ENCODE data around the gene SLC46A2. TPM values are rescaled to one million over a fixed set of nuclear protein-coding genes. Genes with fewer than 3 reads are reported as not detected.

The SLC46A2 gene
- total and polyA plus RNA-seq, 2 donors (not counting 1 experiment from before 2014, with no cell fraction given): 0.18 TPM; not detected in 1

GRCh38 chr9:112861638-112862555 is 28.8 kb downstream of the SLC46A2 start:
- peak overlapping the region; percentile 28 for H3K27ac Mint-ChIP-seq
- no peaks in the 10 kb centered on the region for H3K79me2 ChIP-seq (ENCODE audit: control insufficient read depth, insufficient read depth, low read length)
- DNase-seq: no peak

More at GRCh38 chr9:112861638-112862555, 28.8 kb downstream of the SLC46A2 start:
- Histone ChIP-seq H3K36me3 (replicated peaks in 1 of 2; ENCODE audit: control extremely low read depth in 1 of 2, control insufficient read depth in 1 of 2, extremely low read depth in 1 of 2, insufficient read depth in 2 of 2, low read length in 1 of 2) (peaks cover 0 to 3% of the 10 kb centered on the region in 2 experiments), H3K4me2 (replicated peaks; ENCODE audit: low read depth, low read length, poor library complexity, severe bottlenecking) (peak overlapping the region; percentile 44), H3K4me3 (ENCODE audit: control extremely low read depth in 1 of 5, extremely low read depth in 1 of 5, insufficient read depth in 1 of 5, low read depth in 2 of 5, low read length in 4 of 5) (no peak overlapping the region), H3K9ac (ENCODE audit: low read length) (no peak overlapping the region), H3K27me3 (replicated peaks in 1 of 4; ENCODE audit: control extremely low read depth in 1 of 4, control insufficient read depth in 3 of 4, insufficient read depth in 4 of 4, low read length in 3 of 4) (no peaks in the 10 kb centered on the region), H4K20me1 (ENCODE audit: control insufficient read depth, insufficient read depth, low read length, poor library complexity, severe bottlenecking) (no peaks in the 10 kb centered on the region), H2AFZ (ENCODE audit: insufficient read depth, low read depth, low read length, poor library complexity, severe bottlenecking) (no peak overlapping the region), H3K9me3 (ENCODE audit: control extremely low read depth in 1 of 3, control insufficient read depth in 2 of 3, insufficient read depth in 1 of 3, low read length in 2 of 3) (no peaks in the 10 kb centered on the region), H3K27ac (ENCODE audit: low read length in 2 of 2) (peak overlapping the region in 1 of 2 donors; percentile 49), H3K4me1 (ENCODE audit: control insufficient read depth in 2 of 2, insufficient read depth in 2 of 2, low read length in 2 of 2) (peaks cover 53 to 62% of the 10 kb centered on the region in 2 donors)
- peaks cover 61% of the 10 kb centered on the region for H3K4me1 Mint-ChIP-seq
- H3K4me3 Mint-ChIP-seq: no peak overlapping the region
- intact Hi-C loops (cut with micrococcal nuclease): no loop called here
- H3K9me3 Mint-ChIP-seq (ENCODE audit: insufficient read depth): no peaks in the 10 kb centered on the region
- WGBS (ENCODE audit: insufficient coverage): 71% methylated on average over 17 of the region's 19 CpGs
- no peaks in the 10 kb centered on the region for H3K27me3 Mint-ChIP-seq
- no peak for ATAC-seq (ENCODE audit: low read depth)
- TF ChIP-seq EZH2 (IDR thresholded peaks at IDR 0.05; ENCODE audit: borderline replicate concordance, insufficient read depth, low read depth, low read length, poor library complexity, severe bottlenecking) (no peak), CTCF (IDR thresholded peaks at IDR 0.05) (no peak)
- ChIA-PET POLR2A (no interaction called here), CTCF (interaction anchor here (1.8 kb wide), 1 partner anchor 41 kb away, joined by 6 read pairs; no protein-coding TSS in a partner anchor)
